Measurements from ENCODE around the gene RNF223.

GRCh38 chr1:1055841-1056736 is 18.0 kb downstream of the RNF223 start:
- TF ChIP-seq EZH2phosphoT487 (IDR thresholded peaks at IDR 0.05; ENCODE audit: insufficient read depth, low read depth), result no peak
- no peak for TF ChIP-seq EZH2 (IDR thresholded peaks at IDR 0.05; ENCODE audit: insufficient read depth, poor library complexity, severe bottlenecking)
